Measurements from ENCODE around the gene COLEC12. TPM values are rescaled to one million over a fixed set of nuclear protein-coding genes. Genes with fewer than 3 reads are reported as not detected.

The COLEC12 gene
- total RNA-seq, 1 experiment from 2014 or later = 0.03 TPM

- ChIA-PET CTCF (no interaction called here), POLR2A (interaction anchor here (0.5 kb wide), 1 partner anchor 80 kb away, joined by 3 read pairs; no protein-coding TSS in a partner anchor)
- Histone ChIP-seq H3K27ac (ENCODE audit: low read length) (no peak overlapping the region), H3K4me1 (ENCODE audit: control insufficient read depth, insufficient read depth, low read length) (no peaks in the 10 kb centered on the region), H3K36me3 (ENCODE audit: control insufficient read depth, insufficient read depth, low read length) (no peaks in the 10 kb centered on the region), H3K4me3 (ENCODE audit: low read depth in 2 of 2, low read length in 2 of 2) (no peak overlapping the region), H3K9me3 (ENCODE audit: control insufficient read depth, insufficient read depth, low read depth, low read length) (no peaks in the 10 kb centered on the region), H3K27me3 (ENCODE audit: control insufficient read depth, insufficient read depth, low read length) (no peaks in the 10 kb centered on the region; the same call in none of the 2 replicates)
- DNase-seq (ENCODE audit: low read depth, low spot score) = no peak
- in situ Hi-C loops (cut with HindIII; ENCODE audit: low pct_unique_long_range_greater_than_20kb, low sequenced_read_pairs) (no loop called here), intact Hi-C loops (cut with micrococcal nuclease; ENCODE audit: unreplicated experiment) (no loop called here)
- no TSS peak for BruUV-seq (replicated peaks)
- TF ChIP-seq SIN3A (IDR thresholded peaks at IDR 0.05; ENCODE audit: borderline replicate concordance, insufficient read depth, low read depth, low read length) = no peak
- TF ChIP-seq REST (IDR thresholded peaks at IDR 0.05; ENCODE audit: insufficient read depth in 1 of 2, low read depth in 2 of 2, low read length in 1 of 2) = no peak
- TF ChIP-seq POLR2AphosphoS5 (IDR thresholded peaks at IDR 0.05; ENCODE audit: low read depth, low read length) = no peak
- no peak for TF ChIP-seq CTCF (IDR thresholded peaks at IDR 0.05)
- no peak for TF ChIP-seq TCF7L2 (IDR thresholded peaks at IDR 0.05; ENCODE audit: low read depth, low read length)
- ATAC-seq = no peak
These were observed 123.4 kb downstream of the COLEC12 start for GRCh38 chr18:377088-377487.

- ChIA-PET POLR2A (no interaction called here), CTCF (no interaction called here)
- intact Hi-C loops (cut with micrococcal nuclease; ENCODE audit: unreplicated experiment) = no loop called here
- H3K27me3 ChIP-seq (ENCODE audit: control insufficient read depth, insufficient read depth, low read length) = no peaks in the 10 kb centered on the region; the same call in 1 of the 2 replicates
- no peak overlapping the region for H3K27ac ChIP-seq (ENCODE audit: low read length)
- no peak overlapping the region for H3K4me3 ChIP-seq (ENCODE audit: low read depth in 2 of 2, low read length in 2 of 2)
- no peak for TF ChIP-seq SIN3A (IDR thresholded peaks at IDR 0.05; ENCODE audit: borderline replicate concordance, insufficient read depth, low read depth, low read length)
- TF ChIP-seq CTCF (IDR thresholded peaks at IDR 0.05) = no peak
- TF ChIP-seq TCF7L2 (IDR thresholded peaks at IDR 0.05; ENCODE audit: low read depth, low read length) = no peak
- no peak for TF ChIP-seq POLR2AphosphoS5 (IDR thresholded peaks at IDR 0.05; ENCODE audit: low read depth, low read length)
- TF ChIP-seq REST (IDR thresholded peaks at IDR 0.05; ENCODE audit: insufficient read depth in 1 of 2, low read depth in 2 of 2, low read length in 1 of 2) = no peak
- no peaks in the 10 kb centered on the region for H3K4me1 ChIP-seq (ENCODE audit: control insufficient read depth, insufficient read depth, low read length)
- no peak for DNase-seq (ENCODE audit: low read depth, low spot score)
- BruUV-seq (replicated peaks) = no TSS peak
- ATAC-seq = no peak
- H3K9me3 ChIP-seq (ENCODE audit: control insufficient read depth, insufficient read depth, low read depth, low read length) = no peaks in the 10 kb centered on the region
- in situ Hi-C loops (cut with HindIII; ENCODE audit: low pct_unique_long_range_greater_than_20kb, low sequenced_read_pairs) = no loop called here
- H3K36me3 ChIP-seq (ENCODE audit: control insufficient read depth, insufficient read depth, low read length) = no peaks in the 10 kb centered on the region
These were observed 124.2 kb downstream of the COLEC12 start for GRCh38 chr18:376311-376710.

All from Panc1 (cell line).